H1 (cell line): ENCODE results near the gene LGI4. TPM values are rescaled to one million over a fixed set of nuclear protein-coding genes. Genes with fewer than 3 reads are reported as not detected.

Source experiments
- CTCF ChIA-PET: fragments of 300-600 bp; sonication (Branson Sonifier 250); formaldehyde crosslinking; loops from one replicate; lab custom pipeline; 2021; ENCODE audit not compliant: partially characterized antibody; lab: Charles Lee
- POLR2A ChIA-PET: fragments of 300-600 bp; sonication (Branson Sonifier 250); formaldehyde crosslinking; loops from one replicate; lab custom pipeline; 2021; ENCODE audit warnings: inconsistent platforms; ENCODE audit not compliant: partially characterized antibody; lab: Charles Lee
- DNase-seq, 2 experiments: peaks; one replicate each; pipeline versions ENCODE4 v3.0.0 to v3.0.0-alpha.2; 2010 to 2022; ENCODE audit warnings: low spot score in 2 of 2, low read depth in 1 of 2, mixed read lengths in 1 of 2
- FAIRE-seq: peaks from 2 replicates; lab custom pipeline; 2011; peaks lifted over from hg19 to GRCh38; lab: Jason Lieb, UNC
- H2AFZ ChIP-seq: 2 replicates; pipeline ENCODE4 v1.8.1; 2012; ENCODE audit warnings: low read length, inconsistent platforms
- H2AK5ac ChIP-seq: 2 replicates; pipeline ENCODE4 v1.6.1; 2013; ENCODE audit warnings: low read depth, low read length
- H2BK120ac ChIP-seq: replicated peaks from 2 replicates; pipeline ENCODE3; 2013; ENCODE audit warnings: low read depth, low read length, inconsistent platforms
- H2BK12ac ChIP-seq: 2 replicates; pipeline ENCODE4 v1.6.1; 2013; ENCODE audit warnings: low read depth, low read length
- H2BK15ac ChIP-seq: 2 replicates; pipeline ENCODE4 v1.6.1; 2013; ENCODE audit warnings: low read length
- H2BK20ac ChIP-seq: 2 replicates; pipeline ENCODE4 v1.6.1; 2013; ENCODE audit warnings: low read length
- H2BK5ac ChIP-seq: 2 replicates; pipeline ENCODE4 v1.6.1; 2013; ENCODE audit warnings: low read depth, low read length
- H3K14ac ChIP-seq: 2 replicates; pipeline ENCODE4 v1.6.1; 2013; ENCODE audit warnings: inconsistent platforms; ENCODE audit not compliant: insufficient read length
- H3K18ac ChIP-seq: 2 replicates; pipeline ENCODE4 v1.6.1; 2013; ENCODE audit warnings: low read length; ENCODE audit errors: extremely low read depth
- H3K23ac ChIP-seq: 2 replicates; pipeline ENCODE4 v1.6.1; 2013; ENCODE audit warnings: inconsistent platforms; ENCODE audit not compliant: insufficient read length
- H3K23me2 ChIP-seq: 2 replicates; pipeline ENCODE4 v1.6.1; 2013; ENCODE audit warnings: low read depth, low read length
- H3K27ac ChIP-seq: 2 replicates; pipeline ENCODE4 v1.6.1; 2011; ENCODE audit warnings: low read depth, low read length, inconsistent platforms
- H3K27me3 ChIP-seq, 4 experiments: replicated peaks in 1 of 4; 1 replicate in 1 of 4; 2 replicates in 3 of 4; pipeline versions ENCODE4 v1.6.1 to v1.8.1; 2011 to 2013; ENCODE audit warnings: low read length in 3 of 4, mild to moderate bottlenecking in 3 of 4, inconsistent platforms in 2 of 4, mixed read lengths in 2 of 4, moderate library complexity in 1 of 4; ENCODE audit not compliant: control insufficient read depth in 3 of 4, insufficient read depth in 3 of 4; ENCODE audit errors: extremely low read depth in 1 of 4
- H3K36me3 ChIP-seq, 4 experiments: 2 replicates each; pipeline versions ENCODE4 v1.6.1 to v1.8.1; 2011 to 2013; ENCODE audit warnings: mild to moderate bottlenecking in 4 of 4, low read length in 3 of 4, moderate library complexity in 2 of 4, control low read depth in 1 of 4, inconsistent platforms in 1 of 4; ENCODE audit not compliant: insufficient read depth in 4 of 4, control insufficient read depth in 2 of 4
- H3K4ac ChIP-seq: replicated peaks from 2 replicates; pipeline ENCODE3; 2013; ENCODE audit warnings: low read length, low read depth, mixed read lengths, inconsistent platforms; ENCODE audit not compliant: insufficient read length
- H3K4me1 ChIP-seq, 4 experiments: replicated peaks in 1 of 4; 1 replicate in 1 of 4; 2 replicates in 3 of 4; pipeline versions ENCODE4 v1.6.1 to v1.8.1; 2011 to 2013; ENCODE audit warnings: low read length in 3 of 4, inconsistent platforms in 2 of 4, mixed read lengths in 1 of 4; ENCODE audit not compliant: insufficient read depth in 4 of 4, control insufficient read depth in 3 of 4
- H3K4me2 ChIP-seq, 2 experiments: 2 replicates each; pipeline versions ENCODE4 v1.6.1 to v1.8.1; 2011 to 2013; ENCODE audit warnings: low read depth in 2 of 2, low read length in 2 of 2, control low read depth in 1 of 2, inconsistent platforms in 1 of 2, mild to moderate bottlenecking in 1 of 2; ENCODE audit not compliant: insufficient read depth in 1 of 2
- H3K4me3 ChIP-seq, 4 experiments: fragments of 200-600, 300-600 bp in 1 of 4; sonication (generic), shearing (Covaris generic), sonication (Bioruptor Twin) in 1 of 4; 2 replicates each; pipeline versions ENCODE4 v1.5.1 to v1.8.1; 2011 to 2016; ENCODE audit warnings: low read length in 4 of 4, low read depth in 3 of 4, control low read depth in 2 of 4, inconsistent platforms in 2 of 4, mild to moderate bottlenecking in 2 of 4, mixed read lengths in 1 of 4, moderate library complexity in 1 of 4; ENCODE audit not compliant: insufficient read depth in 2 of 4; ENCODE audit errors: extremely low read depth in 1 of 4
- H3K56ac ChIP-seq: replicated peaks from 2 replicates; pipeline ENCODE3; 2013; ENCODE audit warnings: low read depth, mild to moderate bottlenecking, mixed read lengths, low read length, inconsistent platforms; ENCODE audit not compliant: insufficient read length
- H3K79me1 ChIP-seq: 2 replicates; pipeline ENCODE4 v1.6.1; 2013; ENCODE audit warnings: low read depth, low read length, control low read depth
- H3K79me2 ChIP-seq, 2 experiments: 2 replicates each; pipeline versions ENCODE4 v1.6.1 to v1.8.1; 2012 to 2013; ENCODE audit warnings: low read length in 2 of 2, mild to moderate bottlenecking in 2 of 2, inconsistent platforms in 1 of 2; ENCODE audit not compliant: insufficient read depth in 2 of 2, control insufficient read depth in 1 of 2
- H3K9ac ChIP-seq, 4 experiments: replicated peaks in 1 of 4; 1 replicate in 1 of 4; 2 replicates in 3 of 4; pipeline versions ENCODE4 v1.6.1 to v1.8.1; 2011 to 2013; ENCODE audit warnings: low read depth in 3 of 4, low read length in 3 of 4, control low read depth in 2 of 4, mild to moderate bottlenecking in 2 of 4, moderate library complexity in 2 of 4, inconsistent platforms in 1 of 4; ENCODE audit errors: extremely low read depth in 1 of 4
- H3K9me3 ChIP-seq, 2 experiments: 2 replicates each; pipeline versions ENCODE4 v1.6.1 to v1.8.1; 2012 to 2013; ENCODE audit warnings: mild to moderate bottlenecking in 2 of 2, moderate library complexity in 2 of 2, control low read depth in 1 of 2, inconsistent platforms in 1 of 2, low read depth in 1 of 2, low read length in 1 of 2, mixed read lengths in 1 of 2; ENCODE audit not compliant: insufficient read depth in 2 of 2
- H4K20me1 ChIP-seq, 2 experiments: replicated peaks in 1 of 2; 2 replicates each; pipeline versions ENCODE3 to v1.8.1; 2011 to 2013; ENCODE audit warnings: inconsistent platforms in 2 of 2, low read length in 2 of 2, mild to moderate bottlenecking in 1 of 2; ENCODE audit not compliant: insufficient read depth in 2 of 2, control insufficient read depth in 1 of 2
- H4K5ac ChIP-seq: 2 replicates; pipeline ENCODE4 v1.6.1; 2013; ENCODE audit warnings: low read length, low read depth, mixed read lengths, inconsistent platforms; ENCODE audit not compliant: insufficient read length
- H4K8ac ChIP-seq: 2 replicates; pipeline ENCODE4 v1.8.0; 2013; ENCODE audit warnings: mild to moderate bottlenecking, moderate library complexity, low read length, inconsistent platforms; ENCODE audit not compliant: insufficient read depth; ENCODE audit errors: extremely low read depth
- H4K91ac ChIP-seq: replicated peaks from 2 replicates; pipeline ENCODE3; 2013; ENCODE audit warnings: low read length, mixed read lengths, inconsistent platforms; ENCODE audit not compliant: insufficient read length
- ASH2L ChIP-seq: fragments of 200-600, 300-600 bp; sonication (generic); IDR thresholded peaks from one replicate; pipeline ENCODE4 v1.7.1; 2017; ENCODE audit warnings: low read length
- BRCA1 ChIP-seq: IDR thresholded peaks from 2 replicates; pipeline ENCODE4 v1.6.1; 2012; ENCODE audit warnings: low read depth, low read length, improper control_type of control experiment
- CBX5 ChIP-seq: fragments of 300-800, 300-1000 bp; sonication (generic); IDR thresholded peaks from 2 replicates; pipeline ENCODE4 v1.7.1; 2016; ENCODE audit warnings: antibody characterized with exemption, low read length, low read depth
- EZH2 ChIP-seq: fragments of 200-600 bp; sonication (generic); IDR thresholded peaks from 2 replicates; pipeline ENCODE4 v1.7.1; 2012; ENCODE audit warnings: low read depth, mild to moderate bottlenecking, moderate library complexity, low read length, inconsistent platforms; ENCODE audit not compliant: severe bottlenecking
- JUN ChIP-seq: IDR thresholded peaks from 2 replicates; pipeline ENCODE4 v1.6.1; 2011; ENCODE audit warnings: low read depth, mild to moderate bottlenecking, improper control_type of control experiment, low read length
- KDM5A ChIP-seq: fragments of 200-600 bp; IDR thresholded peaks from 2 replicates; pipeline ENCODE4 v1.7.1; 2012; ENCODE audit warnings: mild to moderate bottlenecking, low read length, inconsistent platforms, mixed read lengths
- SAP30 ChIP-seq: fragments of 300-600 bp; sonication (generic); IDR thresholded peaks from 2 replicates; pipeline ENCODE4 v1.7.1; 2012; ENCODE audit warnings: low read length, moderate library complexity, mild to moderate bottlenecking, inconsistent platforms; ENCODE audit not compliant: insufficient read depth, insufficient replicate concordance
- SIRT6 ChIP-seq: IDR thresholded peaks from one replicate; pipeline ENCODE4 v1.7.1; 2012; ENCODE audit warnings: low read length, inconsistent platforms
- WGBS, 2 experiments: shearing (Covaris generic) in 1 of 2; methylation state at CpG; one replicate each; pipeline versions ENCODE4 v1.1.6 to v1.1.7; 2013 to 2015; ENCODE audit warnings: low lambda C conversion rate in 2 of 2, mixed read lengths in 2 of 2, inconsistent platforms in 1 of 2, low coverage in 1 of 2, missing lambda C conversion rate in 1 of 2; ENCODE audit not compliant: insufficient replicate concordance in 2 of 2, insufficient coverage in 1 of 2, insufficient read length in 1 of 2; ENCODE audit errors: extremely low coverage in 1 of 2, missing lambda C conversion rate in 1 of 2; 5-methylcytosine and 5-hydroxymethylcytosine counted together
- polyA plus RNA-seq, 7 experiments: library from polyadenylated mRNA; depleted of rRNA in 3 of 7; stranded (reverse) in 5 of 7; unstranded in 2 of 7; fragments of >200 nt in 5 of 7; fragments of 200-250 nt in 2 of 7; gene quantifications; 1 replicate in 5 of 7; 2 replicates in 1 of 7; 4 replicates in 1 of 7; pipeline versions ENCODE4 v1.2.1 to v1.2.3, GENCODE V29; 2011 to 2013; ENCODE audit warnings: missing spikeins in 2 of 7, mixed read lengths in 2 of 7
- total RNA-seq: library from RNA; stranded (reverse); fragmentation: NEBNext Ultra II Directional; extraction: Animal tissue kit (Norgen Biotek cat#: 25700); gene quantifications from 2 replicates; pipeline ENCODE4 v1.2.1, GENCODE V29; 2021
- TF ChIP-seq, protein P1 (sequence below): IDR thresholded peaks from 2 replicates; pipeline ENCODE4 v1.6.1; 2012; ENCODE audit warnings: inconsistent platforms
- TF ChIP-seq, protein P2 (sequence below), 3 experiments: IDR thresholded peaks; 1 replicate in 2 of 3; 2 replicates in 1 of 3; pipeline versions ENCODE4 v1.5.1 to v1.6.1; 2011; ENCODE audit warnings: low read length in 3 of 3, mild to moderate bottlenecking in 3 of 3, inconsistent platforms in 2 of 3, low read depth in 1 of 3, moderate library complexity in 1 of 3; ENCODE audit not compliant: insufficient read depth in 1 of 3; ENCODE audit errors: control extremely low read depth in 1 of 3

Gene LGI4
- total and polyA plus RNA-seq, 2 of the 8 experiments (the other 6 are each of a cell fraction or from before 2014, with no cell fraction given), result 2.0 to 8.2 TPM

GRCh38 chr19:35170359-35171061 lies 35.7 kb upstream of the LGI4 start:
- no peak overlapping the region for H4K8ac ChIP-seq
- H3K4me2 ChIP-seq, result no peak overlapping the region
- H2BK15ac ChIP-seq, result no peak overlapping the region
- H4K5ac ChIP-seq, result no peak overlapping the region
- H2BK20ac ChIP-seq, result no peak overlapping the region
- WGBS, 2 experiments, result 91% methylated on average over 7 of the region's 7 CpGs; no CpG with 5 or more reads in 1 of the 2 experiments
- no peak overlapping the region for H3K23ac ChIP-seq
- no peak overlapping the region for H2AFZ ChIP-seq
- H3K27ac ChIP-seq, result no peak overlapping the region
- no peak overlapping the region for H3K4me3 ChIP-seq
- no peak overlapping the region for H2BK120ac ChIP-seq
- H3K23me2 ChIP-seq, result no peaks in the 10 kb centered on the region
- no peak overlapping the region for H3K4ac ChIP-seq
- H3K9ac ChIP-seq, result no peak overlapping the region
- H3K9me3 ChIP-seq, result 0 out of 4 replicates have a peak, but pooled peaks cover 0 to 2% of the 10 kb centered on the region in 2 experiments
- H3K79me2 ChIP-seq, result no peaks in the 10 kb centered on the region
- DNase-seq (no peak), FAIRE-seq (no peak)
- H3K27me3 ChIP-seq, result no peaks in the 10 kb centered on the region
- no peak overlapping the region for H3K56ac ChIP-seq
- H3K79me1 ChIP-seq, result no peaks in the 10 kb centered on the region; the same call in 1 of the 2 replicates
- H4K91ac ChIP-seq, result no peak overlapping the region
- H3K18ac ChIP-seq, result no peak overlapping the region
- no peak overlapping the region for H3K14ac ChIP-seq
- no peaks in the 10 kb centered on the region for H3K4me1 ChIP-seq
- no peaks in the 10 kb centered on the region for H4K20me1 ChIP-seq
- no peak overlapping the region for H2BK5ac ChIP-seq
- ChIA-PET POLR2A (interaction anchor here (0.9 to 3.9 kb wide), 8 partner anchors 11 to 77 kb away, joined by 3 to 28 read pairs (median 3); no protein-coding TSS in a partner anchor), CTCF (interaction anchor here (1.2 to 1.7 kb wide), 3 partner anchors 9 to 56 kb away, joined by 3 to 4 read pairs (median 3); no protein-coding TSS in a partner anchor)
- no peak overlapping the region for H2AK5ac ChIP-seq
- no peak for TF ChIP-seq CBX5
- TF ChIP-seq SIRT6, result no peak
- TF ChIP-seq KDM5A, result no peak
- TF ChIP-seq BRCA1, result no peak
- TF ChIP-seq, protein P1, sequence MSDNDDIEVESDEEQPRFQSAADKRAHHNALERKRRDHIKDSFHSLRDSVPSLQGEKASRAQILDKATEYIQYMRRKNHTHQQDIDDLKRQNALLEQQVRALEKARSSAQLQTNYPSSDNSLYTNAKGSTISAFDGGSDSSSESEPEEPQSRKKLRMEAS, result no peak
- no peak for TF ChIP-seq ASH2L
- no peak for TF ChIP-seq EZH2
- TF ChIP-seq, protein P2, sequence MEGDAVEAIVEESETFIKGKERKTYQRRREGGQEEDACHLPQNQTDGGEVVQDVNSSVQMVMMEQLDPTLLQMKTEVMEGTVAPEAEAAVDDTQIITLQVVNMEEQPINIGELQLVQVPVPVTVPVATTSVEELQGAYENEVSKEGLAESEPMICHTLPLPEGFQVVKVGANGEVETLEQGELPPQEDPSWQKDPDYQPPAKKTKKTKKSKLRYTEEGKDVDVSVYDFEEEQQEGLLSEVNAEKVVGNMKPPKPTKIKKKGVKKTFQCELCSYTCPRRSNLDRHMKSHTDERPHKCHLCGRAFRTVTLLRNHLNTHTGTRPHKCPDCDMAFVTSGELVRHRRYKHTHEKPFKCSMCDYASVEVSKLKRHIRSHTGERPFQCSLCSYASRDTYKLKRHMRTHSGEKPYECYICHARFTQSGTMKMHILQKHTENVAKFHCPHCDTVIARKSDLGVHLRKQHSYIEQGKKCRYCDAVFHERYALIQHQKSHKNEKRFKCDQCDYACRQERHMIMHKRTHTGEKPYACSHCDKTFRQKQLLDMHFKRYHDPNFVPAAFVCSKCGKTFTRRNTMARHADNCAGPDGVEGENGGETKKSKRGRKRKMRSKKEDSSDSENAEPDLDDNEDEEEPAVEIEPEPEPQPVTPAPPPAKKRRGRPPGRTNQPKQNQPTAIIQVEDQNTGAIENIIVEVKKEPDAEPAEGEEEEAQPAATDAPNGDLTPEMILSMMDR (IDR thresholded peaks at IDR 0.05; ENCODE audit: control extremely low read depth in 1 of 3, insufficient read depth in 1 of 3, low read depth in 1 of 3, low read length in 3 of 3), result no peak
- TF ChIP-seq JUN, result no peak
- no peak for TF ChIP-seq SAP30
- TF ChIP-seq, all 59 proteins: peak for 0
- Histone ChIP-seq H2BK12ac (no peak overlapping the region), H3K36me3 (peaks cover 5 to 23% (median 17%) of the 10 kb centered on the region in 4 experiments; a peak in 6 of 8 replicates)
